Measurements from ENCODE around the gene ARRDC2.

The ARRDC2 gene

DNA sequence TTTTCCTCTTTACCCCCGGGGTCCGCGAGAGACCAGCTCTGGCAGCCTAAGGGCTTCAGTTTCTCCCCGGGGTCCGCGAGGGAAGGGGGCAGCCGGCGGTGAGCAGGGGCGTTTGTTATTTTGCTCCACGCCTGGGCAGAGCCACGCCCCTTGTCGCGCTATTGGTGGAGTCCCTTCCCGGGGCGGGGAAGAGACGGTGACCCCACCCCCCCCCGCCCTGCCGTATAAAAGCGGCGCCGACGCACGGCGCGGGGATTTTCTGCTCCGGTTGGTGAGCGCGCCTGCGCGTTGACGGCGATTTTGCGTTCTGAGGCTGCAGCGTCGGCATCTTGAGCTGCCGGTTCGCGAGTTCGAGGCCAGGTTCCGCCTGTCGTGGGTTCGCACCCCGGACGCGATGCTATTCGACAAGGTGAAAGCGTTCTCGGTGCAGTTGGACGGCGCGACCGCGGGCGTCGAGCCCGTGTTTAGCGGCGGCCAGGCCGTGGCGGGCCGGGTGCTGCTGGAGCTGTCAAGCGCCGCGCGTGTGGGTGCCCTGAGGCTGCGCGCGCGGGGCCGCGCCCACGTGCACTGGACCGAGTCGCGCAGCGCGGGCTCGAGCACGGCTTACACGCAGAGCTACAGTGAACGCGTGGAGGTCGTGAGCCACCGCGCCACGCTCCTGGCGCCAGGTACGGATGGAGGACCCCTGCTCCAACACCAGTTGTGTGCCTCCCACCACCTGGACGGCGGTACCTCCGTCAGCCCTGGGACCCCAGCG lies at the start of gene ARRDC2:
ARRDC2 (plus strand) TSS at position 254 of the 757 bp plus-strand sequence; CDS start at position 395, 141 bp downstream.
- Histone ChIP-seq H3K4me1 (ENCODE audit: control insufficient read depth, insufficient read depth, low read length) (peaks cover 6% of the 10 kb centered on the region), H3K4me3 (ENCODE audit: low read length) (peak within 1 kb of the TSS; percentile 84)

DNA sequence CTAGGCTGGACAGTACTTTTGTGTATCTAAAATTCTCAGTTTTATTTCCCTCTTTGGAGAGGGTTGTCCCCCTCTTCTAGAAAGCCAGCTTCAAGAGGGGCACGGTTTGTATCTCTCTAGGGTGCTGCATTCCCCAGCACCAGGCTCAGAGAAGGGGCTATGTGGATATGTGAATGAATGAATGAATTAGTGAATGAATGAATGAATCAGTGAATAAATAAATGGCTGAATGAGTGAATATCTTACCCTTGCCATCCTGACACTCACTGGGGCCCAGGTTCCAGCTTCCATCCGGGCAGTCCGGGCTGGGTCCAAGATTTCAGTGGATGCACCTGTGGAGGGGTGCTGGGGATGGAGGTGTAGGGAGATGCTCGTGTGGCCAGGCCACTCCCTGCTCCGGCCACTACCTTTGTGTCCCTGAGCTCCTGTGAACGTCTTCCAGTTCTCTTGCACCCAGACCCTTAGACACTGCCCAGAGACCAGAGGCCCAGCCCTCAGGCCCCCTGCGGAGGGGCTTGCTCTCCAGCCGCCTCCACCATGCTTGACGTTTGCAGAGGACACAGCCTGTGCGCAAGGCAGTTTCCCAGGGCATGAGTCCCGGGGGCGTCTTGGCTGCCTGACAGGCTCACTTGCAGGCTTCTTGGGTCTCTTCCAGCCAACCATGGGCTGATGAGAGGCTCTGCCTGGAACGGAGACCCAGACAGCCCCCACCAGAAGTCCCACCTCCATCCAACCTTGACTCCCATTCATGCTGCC lies 43.9 kb upstream of the ARRDC2 start:
- no peaks in the 10 kb centered on the region for H3K4me1 ChIP-seq (ENCODE audit: control insufficient read depth, insufficient read depth, low read length)
- H3K27ac ChIP-seq (ENCODE audit: low read depth, low read length) = no peak overlapping the region
- H3K27me3 ChIP-seq (ENCODE audit: control insufficient read depth, insufficient read depth, low read length) = peaks cover 29% of the 10 kb centered on the region
- H3K4me3 ChIP-seq (ENCODE audit: low read length) = no peak overlapping the region
- H3K36me3 ChIP-seq (ENCODE audit: control insufficient read depth, insufficient read depth, low read length) = no peaks in the 10 kb centered on the region
- no peak overlapping the region for H3K9ac ChIP-seq (ENCODE audit: low read length)

More for the DNA sequence above, at the start of gene ARRDC2:
- Histone ChIP-seq H3K27ac (ENCODE audit: low read depth, low read length) (peak within 1 kb of the TSS; percentile 84), H3K36me3 (ENCODE audit: control insufficient read depth, insufficient read depth, low read length) (peaks cover 15% of the 10 kb centered on the region), H3K27me3 (ENCODE audit: control insufficient read depth, insufficient read depth, low read length) (no peaks in the 10 kb centered on the region), H3K9ac (ENCODE audit: low read length) (peak within 1 kb of the TSS; percentile 62)

DNA sequence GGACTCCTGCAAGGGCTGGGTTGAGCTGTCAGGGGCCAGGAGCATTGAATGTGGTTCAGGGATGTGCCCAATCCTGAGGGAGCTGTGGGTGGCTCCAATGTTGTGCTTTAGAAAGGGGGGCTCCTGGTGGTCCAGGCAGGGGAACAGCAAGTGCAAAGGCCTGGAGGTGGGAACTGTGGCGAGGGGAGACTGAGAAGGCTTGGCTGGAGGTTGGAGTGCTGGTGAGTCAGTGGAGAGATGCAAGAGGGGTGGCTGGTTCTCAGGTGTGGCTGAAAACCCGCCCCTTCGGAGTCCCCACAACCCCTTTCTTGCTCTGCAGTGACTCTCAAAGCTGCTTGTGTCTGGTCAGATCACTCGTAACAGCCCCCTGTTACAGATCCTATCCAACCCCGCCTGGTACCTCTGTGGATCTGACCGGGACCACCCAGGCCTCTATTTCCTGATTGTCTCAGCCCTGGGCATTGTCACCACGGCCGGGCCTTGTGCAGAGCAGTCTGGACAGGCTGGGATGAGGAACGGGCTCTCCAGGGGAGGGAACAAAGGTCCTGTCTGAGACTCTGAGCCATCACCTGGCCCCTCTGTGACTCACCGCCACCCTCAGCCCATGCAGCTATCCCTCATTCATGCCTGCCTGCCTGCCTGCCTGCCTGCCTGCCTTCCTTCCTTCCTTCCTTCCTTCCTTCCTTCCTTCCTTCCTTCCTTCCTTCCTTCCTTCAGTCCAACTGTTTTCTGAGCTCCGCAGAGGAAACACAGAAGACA lies 42.4 kb upstream of the ARRDC2 start:
- Histone ChIP-seq H3K4me1 (ENCODE audit: control insufficient read depth, insufficient read depth, low read length) (no peaks in the 10 kb centered on the region), H3K4me3 (ENCODE audit: low read length) (no peak overlapping the region)

DNA sequence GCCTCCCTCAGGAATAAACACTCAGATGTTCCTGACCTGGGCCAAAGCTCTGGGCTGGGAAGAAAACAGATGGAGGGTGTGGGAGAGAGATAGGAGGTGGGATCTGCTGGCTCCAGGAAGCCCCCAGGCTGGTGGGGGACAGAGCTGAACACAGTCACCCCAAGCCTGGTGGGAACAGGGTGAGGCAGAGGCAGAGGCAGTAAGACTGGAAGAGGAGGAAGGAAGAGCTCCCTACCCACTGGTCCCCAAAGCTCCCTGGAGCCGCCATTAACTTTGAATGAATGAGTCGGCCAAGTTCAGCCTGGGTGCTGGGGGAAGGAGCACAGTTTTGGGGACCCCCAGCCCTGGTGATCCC lies 41.9 kb upstream of the ARRDC2 start:
- Histone ChIP-seq H3K36me3 (ENCODE audit: control insufficient read depth, insufficient read depth, low read length) (no peaks in the 10 kb centered on the region), H3K27ac (ENCODE audit: low read depth, low read length) (no peak overlapping the region), H3K4me3 (ENCODE audit: low read length) (no peak overlapping the region), H3K4me1 (ENCODE audit: control insufficient read depth, insufficient read depth, low read length) (no peaks in the 10 kb centered on the region), H3K9ac (ENCODE audit: low read length) (no peak overlapping the region), H3K27me3 (ENCODE audit: control insufficient read depth, insufficient read depth, low read length) (peaks cover 29% of the 10 kb centered on the region)

More for the DNA sequence above, 42.4 kb upstream of the ARRDC2 start:
- Histone ChIP-seq H3K27ac (ENCODE audit: low read depth, low read length) (no peak overlapping the region), H3K27me3 (ENCODE audit: control insufficient read depth, insufficient read depth, low read length) (peaks cover 29% of the 10 kb centered on the region), H3K36me3 (ENCODE audit: control insufficient read depth, insufficient read depth, low read length) (no peaks in the 10 kb centered on the region), H3K9ac (ENCODE audit: low read length) (no peak overlapping the region)

DNA sequence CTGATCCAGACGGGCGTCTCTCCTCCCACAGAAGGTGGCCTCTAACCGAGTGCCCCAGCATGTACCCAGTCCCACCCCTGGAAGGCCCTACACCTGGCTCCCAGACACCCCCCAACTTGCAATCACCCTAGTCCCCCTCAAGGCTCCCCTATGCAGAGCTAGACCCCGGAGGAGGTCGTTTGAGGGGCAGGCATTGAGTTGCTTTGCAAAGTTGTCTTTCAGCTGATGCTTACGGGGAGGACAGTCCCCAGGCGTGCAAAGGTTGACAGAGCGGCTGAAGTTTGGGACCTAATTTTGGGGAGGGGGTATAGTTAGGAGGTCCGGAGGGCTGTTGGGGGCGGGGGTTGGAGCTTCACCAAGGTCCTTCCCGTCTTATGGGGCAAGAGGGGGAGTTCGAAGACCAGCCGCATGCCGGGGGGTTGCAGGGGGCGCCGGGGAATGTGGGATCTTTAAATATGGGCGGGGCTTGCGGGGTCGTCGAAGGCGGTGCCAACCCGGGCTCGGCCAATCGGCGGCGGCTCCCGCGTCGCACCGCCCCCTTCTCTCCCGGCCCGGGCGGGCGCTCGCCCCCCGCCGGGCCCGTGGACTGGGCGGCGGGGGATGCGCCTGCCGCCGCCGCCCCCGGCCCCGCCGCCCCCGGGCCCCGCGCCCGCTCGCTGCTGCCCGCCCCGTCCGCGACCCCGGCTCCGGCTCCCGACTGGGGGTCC lies 41.3 kb upstream of the ARRDC2 start, which contains the start of gene KCNN1:
KCNN1 (plus strand) TSS at position 558 of the 707 bp plus-strand sequence. CDS start 6,782 bp downstream, outside the sequence.
- Histone ChIP-seq H3K4me1 (ENCODE audit: control insufficient read depth, insufficient read depth, low read length) (no peaks in the 10 kb centered on the region), H3K27me3 (ENCODE audit: control insufficient read depth, insufficient read depth, low read length) (peaks cover 29% of the 10 kb centered on the region), H3K27ac (ENCODE audit: low read depth, low read length) (no peak within 1 kb of the TSS), H3K36me3 (ENCODE audit: control insufficient read depth, insufficient read depth, low read length) (no peaks in the 10 kb centered on the region), H3K9ac (ENCODE audit: low read length) (no peak within 1 kb of the TSS), H3K4me3 (ENCODE audit: low read length) (peak within 1 kb of the TSS; percentile 5)

DNA sequence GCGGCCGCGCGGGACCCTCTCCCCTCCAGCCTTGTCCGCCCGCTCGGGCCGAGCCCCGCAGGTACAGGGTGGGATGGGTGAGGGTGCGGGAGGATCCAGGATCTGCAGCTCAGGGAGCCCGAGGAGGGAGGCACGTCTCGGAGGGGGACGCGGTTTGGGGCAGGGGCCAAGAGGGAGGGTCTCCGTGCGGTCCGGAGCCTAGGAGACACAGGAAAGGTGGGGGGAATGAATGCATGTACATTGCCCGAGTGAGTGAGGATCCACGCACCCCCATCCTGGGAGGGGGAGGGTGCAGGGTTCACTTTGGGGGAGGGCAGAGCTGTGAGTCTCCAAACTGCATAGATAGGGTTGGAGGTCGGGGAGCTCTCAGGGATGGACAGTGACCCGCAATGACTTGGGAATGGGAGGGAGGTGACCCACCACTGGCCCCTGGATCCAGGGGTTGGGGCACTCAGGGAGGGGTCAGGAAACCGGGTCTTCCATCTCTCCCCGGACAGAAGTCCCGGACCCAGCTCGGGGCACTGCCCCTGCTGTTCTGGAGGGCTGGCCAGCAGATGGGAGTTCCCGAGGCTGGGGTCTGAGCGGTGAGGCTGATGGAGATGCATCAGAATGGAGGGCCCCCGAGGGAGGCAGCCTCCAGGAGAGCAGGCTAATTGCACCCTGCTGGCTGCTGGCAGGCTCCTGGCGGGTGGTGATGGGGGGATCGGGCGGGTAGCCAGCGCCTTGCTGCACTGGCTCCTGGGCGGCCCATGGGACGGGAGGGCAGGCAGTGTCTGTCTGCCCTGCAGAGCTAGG lies 40.5 kb upstream of the ARRDC2 start:
- no peak overlapping the region for H3K27ac ChIP-seq (ENCODE audit: low read depth, low read length)
- H3K4me3 ChIP-seq (ENCODE audit: low read length) = peak overlapping the region; percentile 5
- H3K36me3 ChIP-seq (ENCODE audit: control insufficient read depth, insufficient read depth, low read length) = no peaks in the 10 kb centered on the region
- H3K4me1 ChIP-seq (ENCODE audit: control insufficient read depth, insufficient read depth, low read length) = no peaks in the 10 kb centered on the region
- H3K27me3 ChIP-seq (ENCODE audit: control insufficient read depth, insufficient read depth, low read length) = peaks cover 27% of the 10 kb centered on the region
- H3K9ac ChIP-seq (ENCODE audit: low read length) = no peak overlapping the region

DNA sequence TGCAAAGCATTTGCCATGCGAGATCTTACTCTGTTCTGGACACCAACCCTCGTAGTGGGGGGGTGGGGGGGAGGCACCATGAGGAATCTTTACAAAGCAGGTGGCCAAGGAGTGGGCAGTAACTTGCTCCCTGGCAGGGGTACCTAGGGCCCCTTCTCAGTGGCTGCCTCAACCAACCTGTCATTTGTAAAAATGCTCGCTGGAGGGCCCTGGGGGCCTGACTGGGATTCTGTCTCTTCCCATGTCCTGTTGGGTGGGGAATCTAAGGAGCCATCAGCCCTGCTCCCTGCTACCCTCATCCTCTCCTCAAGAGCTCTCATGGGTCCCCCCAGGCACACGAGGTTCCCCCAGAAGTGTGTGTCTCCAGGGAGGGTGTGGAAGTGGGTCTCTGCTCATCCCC lies 39.6 kb upstream of the ARRDC2 start:
- H3K36me3 ChIP-seq (ENCODE audit: control insufficient read depth, insufficient read depth, low read length) = no peaks in the 10 kb centered on the region
- no peak overlapping the region for H3K4me3 ChIP-seq (ENCODE audit: low read length)
- no peaks in the 10 kb centered on the region for H3K4me1 ChIP-seq (ENCODE audit: control insufficient read depth, insufficient read depth, low read length)
- peaks cover 26% of the 10 kb centered on the region for H3K27me3 ChIP-seq (ENCODE audit: control insufficient read depth, insufficient read depth, low read length)
- H3K9ac ChIP-seq (ENCODE audit: low read length) = no peak overlapping the region
- no peak overlapping the region for H3K27ac ChIP-seq (ENCODE audit: low read depth, low read length)

DNA sequence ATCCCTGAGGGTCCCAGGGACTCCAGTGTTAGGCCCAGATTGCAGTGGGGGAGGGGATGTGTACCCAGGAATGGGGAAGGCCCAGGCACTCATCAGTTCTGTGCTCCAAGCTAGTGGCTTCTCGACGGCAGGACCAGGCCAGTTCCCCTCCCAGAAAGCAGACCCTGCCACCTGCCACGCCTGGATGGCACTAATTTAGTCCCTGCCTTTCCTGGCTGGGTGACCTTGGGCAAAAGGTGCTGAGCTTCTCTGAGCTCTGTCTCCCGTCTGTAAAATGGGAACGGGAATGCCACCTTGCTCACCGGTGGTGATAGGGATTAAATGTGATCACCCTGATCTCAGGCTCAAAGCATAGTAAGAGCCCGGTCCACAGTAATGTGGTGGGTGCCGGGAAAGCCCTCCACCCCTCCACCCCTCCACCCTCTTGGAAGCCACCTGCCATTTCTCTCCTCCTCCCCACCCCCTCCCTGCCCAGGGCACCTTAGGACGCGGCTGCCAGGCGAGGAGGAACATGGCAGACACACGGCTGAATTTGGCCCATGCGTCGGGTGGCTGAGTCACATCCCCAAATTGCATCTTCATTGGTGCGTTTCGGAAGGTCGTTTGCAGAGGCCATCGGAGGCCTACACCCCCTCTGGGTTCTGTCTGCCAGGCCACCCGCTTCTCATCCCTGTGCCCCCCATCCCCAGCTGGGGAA lies 38.7 kb upstream of the ARRDC2 start:
- Histone ChIP-seq H3K27ac (ENCODE audit: low read depth, low read length) (no peak overlapping the region), H3K4me1 (ENCODE audit: control insufficient read depth, insufficient read depth, low read length) (no peaks in the 10 kb centered on the region), H3K27me3 (ENCODE audit: control insufficient read depth, insufficient read depth, low read length) (peaks cover 25% of the 10 kb centered on the region), H3K36me3 (ENCODE audit: control insufficient read depth, insufficient read depth, low read length) (no peaks in the 10 kb centered on the region), H3K4me3 (ENCODE audit: low read length) (no peak overlapping the region), H3K9ac (ENCODE audit: low read length) (no peak overlapping the region)

DNA sequence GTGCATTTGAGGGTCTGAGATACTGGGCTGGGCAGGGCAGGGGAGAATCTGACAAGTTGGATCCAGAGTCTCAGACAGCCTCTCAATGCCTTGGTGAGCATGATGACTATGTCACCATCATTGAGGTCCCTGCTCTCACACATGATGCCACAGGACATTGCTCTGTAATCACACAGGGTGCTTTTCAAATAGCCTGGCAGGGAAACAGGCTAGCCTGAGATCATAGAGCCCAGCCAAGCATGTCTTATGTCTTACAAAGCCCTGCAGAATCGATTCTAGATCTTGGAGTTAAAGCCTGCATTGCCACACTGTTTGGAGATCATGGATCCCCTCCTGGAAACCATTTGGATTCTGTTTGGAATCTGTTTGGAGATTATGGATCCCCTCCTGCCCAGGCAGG lies 35.7 kb upstream of the ARRDC2 start:
- H3K27me3 ChIP-seq (ENCODE audit: control insufficient read depth, insufficient read depth, low read length) = peaks cover 7% of the 10 kb centered on the region

DNA sequence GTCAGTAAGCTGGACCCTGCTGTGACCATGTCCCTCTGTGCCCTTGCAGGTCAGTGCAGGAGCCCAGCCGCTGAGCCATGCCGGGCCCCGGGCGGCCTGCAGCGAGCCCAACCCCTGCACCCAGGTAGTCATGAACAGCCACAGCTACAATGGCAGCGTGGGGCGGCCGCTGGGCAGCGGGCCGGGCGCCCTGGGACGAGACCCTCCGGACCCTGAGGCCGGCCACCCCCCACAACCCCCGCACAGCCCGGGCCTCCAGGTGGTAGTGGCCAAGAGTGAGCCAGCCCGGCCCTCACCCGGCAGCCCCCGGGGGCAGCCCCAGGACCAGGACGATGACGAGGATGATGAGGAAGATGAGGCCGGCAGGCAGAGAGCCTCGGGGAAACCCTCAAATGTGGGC lies 34.2 kb upstream of the ARRDC2 start:
- Histone ChIP-seq H3K36me3 (ENCODE audit: control insufficient read depth, insufficient read depth, low read length) (no peaks in the 10 kb centered on the region), H3K4me1 (ENCODE audit: control insufficient read depth, insufficient read depth, low read length) (no peaks in the 10 kb centered on the region), H3K27me3 (ENCODE audit: control insufficient read depth, insufficient read depth, low read length) (peaks cover 2% of the 10 kb centered on the region), H3K4me3 (ENCODE audit: low read length) (no peak overlapping the region), H3K27ac (ENCODE audit: low read depth, low read length) (no peak overlapping the region), H3K9ac (ENCODE audit: low read length) (no peak overlapping the region)

More for the DNA sequence above, 35.7 kb upstream of the ARRDC2 start:
- H3K4me1 ChIP-seq (ENCODE audit: control insufficient read depth, insufficient read depth, low read length) = no peaks in the 10 kb centered on the region
- H3K4me3 ChIP-seq (ENCODE audit: low read length) = no peak overlapping the region
- no peak overlapping the region for H3K27ac ChIP-seq (ENCODE audit: low read depth, low read length)
- no peaks in the 10 kb centered on the region for H3K36me3 ChIP-seq (ENCODE audit: control insufficient read depth, insufficient read depth, low read length)
- no peak overlapping the region for H3K9ac ChIP-seq (ENCODE audit: low read length)

DNA sequence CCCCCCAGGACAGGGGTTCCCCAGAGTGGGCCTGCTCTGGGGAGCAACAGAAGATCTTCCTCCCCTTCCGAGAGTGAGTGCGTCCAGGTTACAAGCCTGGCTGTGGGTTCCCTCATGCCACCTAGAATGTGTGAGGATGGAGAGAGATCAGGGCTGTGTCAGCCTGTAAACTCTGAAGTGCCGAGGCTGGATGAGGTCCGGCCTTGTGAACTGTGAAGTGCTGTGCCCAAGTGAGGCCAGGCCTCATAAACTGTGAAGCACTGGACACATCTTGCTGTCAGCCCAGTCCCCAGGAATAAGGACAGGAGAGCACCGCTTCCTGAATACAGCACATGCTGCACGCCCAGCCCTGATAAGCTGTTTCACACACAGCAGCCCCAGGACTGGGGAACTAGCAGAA lies 33.4 kb upstream of the ARRDC2 start:
- no peak overlapping the region for H3K27ac ChIP-seq (ENCODE audit: low read depth, low read length)
- no peaks in the 10 kb centered on the region for H3K4me1 ChIP-seq (ENCODE audit: control insufficient read depth, insufficient read depth, low read length)
- no peaks in the 10 kb centered on the region for H3K27me3 ChIP-seq (ENCODE audit: control insufficient read depth, insufficient read depth, low read length)
- H3K4me3 ChIP-seq (ENCODE audit: low read length) = no peak overlapping the region
- no peak overlapping the region for H3K9ac ChIP-seq (ENCODE audit: low read length)
- no peaks in the 10 kb centered on the region for H3K36me3 ChIP-seq (ENCODE audit: control insufficient read depth, insufficient read depth, low read length)

Measured in rectal smooth muscle tissue (tissue), 1 donor.